Measurements from ENCODE around the gene ACOT8. TPM values are rescaled to one million over a fixed set of nuclear protein-coding genes. Genes with fewer than 3 reads are reported as not detected.

Gene ACOT8
- total RNA-seq, 1 experiment from 2014 or later: 37.9 TPM

DNA sequence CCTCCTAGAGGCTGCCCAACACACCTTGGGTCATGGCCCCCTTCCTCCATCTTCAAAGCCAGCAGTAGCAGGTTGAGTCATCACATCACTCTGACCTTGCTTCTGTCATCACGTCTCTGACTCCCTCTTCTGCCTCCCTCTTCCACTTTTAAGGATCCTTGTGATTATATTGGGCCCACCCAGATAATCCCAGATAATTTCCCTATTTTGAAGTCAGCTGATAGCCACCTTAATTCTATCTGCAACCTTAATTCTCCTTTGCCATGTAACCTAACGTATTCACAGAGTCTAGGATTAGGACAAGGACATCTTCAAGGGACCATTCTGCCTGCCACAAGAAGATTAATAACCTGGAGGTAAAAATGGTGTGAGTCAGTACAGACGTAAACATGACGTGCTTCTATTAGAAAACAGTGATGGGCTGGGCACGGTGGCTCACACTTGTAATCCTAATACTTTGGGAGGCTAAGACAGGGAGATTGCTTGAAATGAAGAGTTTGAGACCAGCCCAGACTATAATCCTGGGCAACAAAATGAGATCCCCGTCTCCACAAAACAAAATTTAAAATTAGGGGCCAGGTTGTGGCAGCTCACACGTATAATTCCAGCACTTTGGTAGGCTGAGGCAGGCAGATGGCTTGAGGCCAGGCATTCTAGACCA lies 3.5 kb upstream of the ACOT8 start:
- TF ChIP-seq CTCF (IDR thresholded peaks at IDR 0.05; ENCODE audit: unreplicated experiment): no peak
- CTCF ChIA-PET: no interaction called here
- no peak for DNase-seq
- no peaks in the 10 kb centered on the region for H3K27me3 Mint-ChIP-seq (ENCODE audit: unreplicated experiment)
- BruUV-seq (replicated peaks): no TSS peak
- peaks cover 26% of the 10 kb centered on the region for H3K36me3 Mint-ChIP-seq (ENCODE audit: insufficient read depth, unreplicated experiment)
- H3K4me1 Mint-ChIP-seq (ENCODE audit: low read depth, unreplicated experiment): peaks cover 38% of the 10 kb centered on the region
- H3K4me3 Mint-ChIP-seq (ENCODE audit: low read depth, unreplicated experiment): no peak overlapping the region
- intact Hi-C loops (cut with micrococcal nuclease; ENCODE audit: unreplicated experiment): no loop called here
- H3K27ac Mint-ChIP-seq (ENCODE audit: unreplicated experiment): no peak overlapping the region
- peaks cover 3% of the 10 kb centered on the region for H3K9me3 Mint-ChIP-seq (ENCODE audit: low read depth, unreplicated experiment)

- intact Hi-C loops (cut with micrococcal nuclease; ENCODE audit: unreplicated experiment): no loop called here
- no peak overlapping the region for H3K27ac Mint-ChIP-seq (ENCODE audit: unreplicated experiment)
- H3K36me3 Mint-ChIP-seq (ENCODE audit: insufficient read depth, unreplicated experiment): peaks cover 26% of the 10 kb centered on the region
Observed at GRCh38 chr20:45859916-45860315, 2.7 kb upstream of the ACOT8 start.

GRCh38 chr20:45857882-45858216 lies 657 bp upstream of the ACOT8 start:
- peak overlapping the region; percentile 79 for H3K27ac Mint-ChIP-seq (ENCODE audit: unreplicated experiment)
- no peak for DNase-seq
- H3K9me3 Mint-ChIP-seq (ENCODE audit: low read depth, unreplicated experiment): peaks cover 3% of the 10 kb centered on the region
- no peaks in the 10 kb centered on the region for H3K27me3 Mint-ChIP-seq (ENCODE audit: unreplicated experiment)
- peaks cover 26% of the 10 kb centered on the region for H3K36me3 Mint-ChIP-seq (ENCODE audit: insufficient read depth, unreplicated experiment)
- CTCF ChIA-PET: interaction anchor here (0.6 kb wide), 1 partner anchor 517 kb away, joined by 3 read pairs; no protein-coding TSS in a partner anchor
- TF ChIP-seq CTCF (IDR thresholded peaks at IDR 0.05; ENCODE audit: unreplicated experiment): no peak
- intact Hi-C loops (cut with micrococcal nuclease; ENCODE audit: unreplicated experiment): no loop called here
- peaks cover 38% of the 10 kb centered on the region for H3K4me1 Mint-ChIP-seq (ENCODE audit: low read depth, unreplicated experiment)
- no TSS peak for BruUV-seq (replicated peaks)
- H3K4me3 Mint-ChIP-seq (ENCODE audit: low read depth, unreplicated experiment): peak overlapping the region; percentile 94

More at GRCh38 chr20:45859916-45860315, 2.7 kb upstream of the ACOT8 start:
- Mint-ChIP-seq H3K4me3 (ENCODE audit: low read depth, unreplicated experiment) (no peak overlapping the region), H3K27me3 (ENCODE audit: unreplicated experiment) (no peaks in the 10 kb centered on the region), H3K4me1 (ENCODE audit: low read depth, unreplicated experiment) (peaks cover 38% of the 10 kb centered on the region), H3K9me3 (ENCODE audit: low read depth, unreplicated experiment) (peaks cover 3% of the 10 kb centered on the region)
- TF ChIP-seq CTCF (IDR thresholded peaks at IDR 0.05; ENCODE audit: unreplicated experiment): no peak
- DNase-seq: no peak
- CTCF ChIA-PET: no interaction called here
- BruUV-seq (replicated peaks): no TSS peak

DNA sequence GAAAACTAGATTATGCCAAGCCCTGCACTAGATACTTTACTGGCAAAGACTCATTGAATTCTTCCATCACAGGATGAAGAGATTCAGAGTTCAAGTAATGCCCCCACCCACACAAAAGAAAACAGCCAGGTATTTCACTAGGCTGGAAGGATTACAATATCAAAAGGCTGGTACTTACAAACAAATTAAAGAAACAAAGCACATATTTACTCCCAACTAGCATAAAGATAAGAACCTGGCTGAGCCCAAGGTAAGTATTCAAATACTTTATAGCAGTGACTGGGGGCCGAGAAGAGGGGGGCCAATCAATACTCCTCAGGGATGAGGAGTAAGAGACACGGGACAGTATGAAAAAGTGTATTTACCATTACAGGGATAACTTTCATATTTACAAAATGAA lies 3.7 kb downstream of the ACOT8 start:
- no peak overlapping the region for H3K27ac Mint-ChIP-seq (ENCODE audit: unreplicated experiment)
- peaks cover 26% of the 10 kb centered on the region for H3K36me3 Mint-ChIP-seq (ENCODE audit: insufficient read depth, unreplicated experiment)
- no peaks in the 10 kb centered on the region for H3K9me3 Mint-ChIP-seq (ENCODE audit: low read depth, unreplicated experiment)
- no peak overlapping the region for H3K4me3 Mint-ChIP-seq (ENCODE audit: low read depth, unreplicated experiment)
- CTCF ChIA-PET: no interaction called here
- TF ChIP-seq CTCF (IDR thresholded peaks at IDR 0.05; ENCODE audit: unreplicated experiment): no peak
- intact Hi-C loops (cut with micrococcal nuclease; ENCODE audit: unreplicated experiment): no loop called here
- no peaks in the 10 kb centered on the region for H3K27me3 Mint-ChIP-seq (ENCODE audit: unreplicated experiment)
- H3K4me1 Mint-ChIP-seq (ENCODE audit: low read depth, unreplicated experiment): peaks cover 8% of the 10 kb centered on the region
- no TSS peak for BruUV-seq (replicated peaks)
- DNase-seq: no peak

Measured in Calu3 (cell line).